ENCODE measurements around the gene CD86. TPM values are rescaled to one million over a fixed set of nuclear protein-coding genes. Genes with fewer than 3 reads are reported as not detected.

Gene CD86
- polyA plus RNA-seq, 3 donors: 75.7 to 321 (median 273) TPM

GRCh38 chr3:122021811-122022401 lies 33.3 kb upstream of the CD86 start, which contains the start of gene ILDR1:
TSS of gene ILDR1 (minus strand) at chr3:122022247. CDS start at chr3:122022077, 170 bp downstream.
- peak within 1 kb of the TSS; percentile 24 to 68 (median 25) for H3K4me3 ChIP-seq (replicated peaks in 1 of 3; ENCODE audit: low read depth in 2 of 3, low read length in 3 of 3)
- H3K9ac ChIP-seq (ENCODE audit: insufficient read depth, low read length, poor library complexity, severe bottlenecking): peak within 1 kb of the TSS; percentile 51
- Mint-ChIP-seq H3K4me3 (peak within 1 kb of the TSS; percentile 74 to 90), H3K9me3 (peaks cover 0 to 3% (median 2%) of the 10 kb centered on the region in 7 donors), H3K4me1 (peaks cover 18% of the 10 kb centered on the region), H3K36me3 (no peaks in the 10 kb centered on the region), H3K27me3 (ENCODE audit: low read depth in 3 of 3) (peaks cover 0 to 13% (median 0%) of the 10 kb centered on the region in 3 donors), H3K27ac (peak within 1 kb of the TSS in 2 of 7 donors; percentile 42 to 54)
- no peaks in the 10 kb centered on the region for H3K27me3 ChIP-seq (ENCODE audit: control insufficient read depth in 2 of 2, insufficient read depth in 2 of 2, low read length in 2 of 2)
- no peaks in the 10 kb centered on the region for H3K36me3 ChIP-seq (replicated peaks in 1 of 2; ENCODE audit: control insufficient read depth in 1 of 2, insufficient read depth in 2 of 2, low read length in 2 of 2)
- H4K20me1 ChIP-seq (ENCODE audit: insufficient read depth, low read length): no peaks in the 10 kb centered on the region
- H3K27ac ChIP-seq (ENCODE audit: low read depth in 1 of 2, low read length in 2 of 2): no peak within 1 kb of the TSS
- peak within 1 kb of the TSS; percentile 89 for H2AFZ ChIP-seq (ENCODE audit: insufficient read depth, low read depth, low read length, poor library complexity, severe bottlenecking)
- intact Hi-C loops (cut with micrococcal nuclease): no loop called here
- peak within 1 kb of the TSS; percentile 74 for H3K4me2 ChIP-seq (replicated peaks; ENCODE audit: extremely low read depth, low read length, poor library complexity, severe bottlenecking)
- DNase-seq: no peak
- no peak for TF ChIP-seq CTCF (IDR thresholded peaks at IDR 0.05)
- H3K4me1 ChIP-seq (ENCODE audit: control insufficient read depth in 1 of 2, insufficient read depth in 2 of 2, low read length in 2 of 2): peaks cover 14 to 15% of the 10 kb centered on the region in 2 donors
- 19% methylated on average over 38 of the region's 43 CpGs for WGBS (ENCODE audit: insufficient coverage)
- H3K9me3 ChIP-seq (replicated peaks in 1 of 2; ENCODE audit: control insufficient read depth in 1 of 2, insufficient read depth in 1 of 2, low read length in 2 of 2): no peaks in the 10 kb centered on the region
- no peaks in the 10 kb centered on the region for H3K79me2 ChIP-seq (ENCODE audit: insufficient read depth, low read length)

GRCh38 chr3:122023335-122023910 lies 31.7 kb upstream of the CD86 start:
- WGBS (ENCODE audit: insufficient coverage): no CpG with 5 or more reads among the region's 8 CpGs
- no peak overlapping the region for H3K4me2 ChIP-seq (replicated peaks; ENCODE audit: extremely low read depth, low read length, poor library complexity, severe bottlenecking)
- H4K20me1 ChIP-seq (ENCODE audit: insufficient read depth, low read length): no peaks in the 10 kb centered on the region
- peaks cover 0 to 5% of the 10 kb centered on the region in 2 donors for H3K9me3 ChIP-seq (replicated peaks in 1 of 2; ENCODE audit: control insufficient read depth in 1 of 2, insufficient read depth in 1 of 2, low read length in 2 of 2)
- peaks cover 2 to 10% (median 6%) of the 10 kb centered on the region in 7 donors for H3K9me3 Mint-ChIP-seq
- H3K27ac ChIP-seq (ENCODE audit: low read depth in 1 of 2, low read length in 2 of 2): no peak overlapping the region
- DNase-seq: peak in 1 of 3 donors; percentile 20
- H3K4me1 Mint-ChIP-seq: peaks cover 18% of the 10 kb centered on the region
- intact Hi-C loops (cut with micrococcal nuclease): no loop called here
- H3K4me3 Mint-ChIP-seq: no peak overlapping the region
- H3K27me3 ChIP-seq (ENCODE audit: control insufficient read depth in 2 of 2, insufficient read depth in 2 of 2, low read length in 2 of 2): no peaks in the 10 kb centered on the region
- no peaks in the 10 kb centered on the region for H3K36me3 Mint-ChIP-seq
- peaks cover 0 to 13% (median 0%) of the 10 kb centered on the region in 3 donors for H3K27me3 Mint-ChIP-seq (ENCODE audit: low read depth in 3 of 3)
- no peak overlapping the region for H2AFZ ChIP-seq (ENCODE audit: insufficient read depth, low read depth, low read length, poor library complexity, severe bottlenecking)
- peaks cover 14 to 15% of the 10 kb centered on the region in 2 donors for H3K4me1 ChIP-seq (ENCODE audit: control insufficient read depth in 1 of 2, insufficient read depth in 2 of 2, low read length in 2 of 2)
- no peaks in the 10 kb centered on the region for H3K36me3 ChIP-seq (replicated peaks in 1 of 2; ENCODE audit: control insufficient read depth in 1 of 2, insufficient read depth in 2 of 2, low read length in 2 of 2)
- TF ChIP-seq CTCF (IDR thresholded peaks at IDR 0.05): no peak
- peak overlapping the region in 1 of 7 donors; percentile 35 for H3K27ac Mint-ChIP-seq
- H3K4me3 ChIP-seq (replicated peaks in 1 of 3; ENCODE audit: low read depth in 2 of 3, low read length in 3 of 3): no peak overlapping the region
- H3K9ac ChIP-seq (ENCODE audit: insufficient read depth, low read length, poor library complexity, severe bottlenecking): no peak overlapping the region
- no peaks in the 10 kb centered on the region for H3K79me2 ChIP-seq (ENCODE audit: insufficient read depth, low read length)

Data from CD14-positive monocyte (primary cell).